ENCODE measurements around the gene NPAT.
A peak's percentile ranks its signal among the peaks of the same experiment; 100 is the strongest.
"Not testable (repeated sequence)": the region's sequence is repeated elsewhere in the genome, so short reads cannot be mapped to it uniquely, and the experiment has no call there.

Gene NPAT

GRCh38 chr11:108147150-108147549 is 75.3 kb downstream of the NPAT start:
- no peak for DNase-seq

- no peak for DNase-seq
Observed at GRCh38 chr11:108144615-108145014, 77.8 kb downstream of the NPAT start.

GRCh38 chr11:108142304-108142703 is 80.1 kb downstream of the NPAT start:
- DNase-seq, result no peak

- DNase-seq, result no peak
Observed at GRCh38 chr11:108137212-108137611, 85.2 kb downstream of the NPAT start.

GRCh38 chr11:108135845-108136544 is 86.4 kb downstream of the NPAT start:
- DNase-seq, result peak; percentile 24 to 41

- DNase-seq, result not testable (repeated sequence)
Observed at GRCh38 chr11:108132993-108133538, 89.4 kb downstream of the NPAT start.

GRCh38 chr11:108131993-108132392 is 90.4 kb downstream of the NPAT start:
- DNase-seq, result no peak

- DNase-seq, result no peak
Observed at GRCh38 chr11:108128772-108129171, 93.7 kb downstream of the NPAT start.

GRCh38 chr11:108125096-108125495 is 97.3 kb downstream of the NPAT start:
- no peak for DNase-seq

- DNase-seq, result no peak
Observed at GRCh38 chr11:108122166-108122628, 100.2 kb downstream of the NPAT start.

- peak; percentile 98 to 99 for DNase-seq
Observed at GRCh38 chr11:108121274-108122155, 100.9 kb downstream of the NPAT start, which contains the start of gene ACAT1. ACAT1 (plus strand) TSS chr11:108121567; CDS start chr11:108121607, 40 bp downstream.

GRCh38 chr11:108120936-108121273 is 101.5 kb downstream of the NPAT start:
- not testable (repeated sequence) for DNase-seq

GRCh38 chr11:108117746-108118371 is 104.6 kb downstream of the NPAT start:
- no peak for DNase-seq

GRCh38 chr11:108115500-108116140 is 106.8 kb downstream of the NPAT start:
- no peak for DNase-seq

- no peak for DNase-seq
Observed at GRCh38 chr11:108112057-108112456, 110.4 kb downstream of the NPAT start.

GRCh38 chr11:108111126-108111525 is 111.3 kb downstream of the NPAT start:
- DNase-seq, result no peak
